Body of pancreas (tissue), 4 donors: ENCODE measurements around the gene SGSH.

ENCODE experiments used
- POLR2A ChIP-seq, 3 donors: fragments of 450-650 bp; IDR thresholded peaks; one replicate each; pipeline ENCODE4 v1.6.1; 2016; ENCODE audit warnings: antibody characterized with exemption in 3 of 3, mild to moderate bottlenecking in 2 of 3
- TF ChIP-seq, protein P1 (sequence below), 7 experiments: fragments of 450-650 bp in 4 of 7; fragments of 200-600 bp in 3 of 7; sonication (generic) in 3 of 7; IDR thresholded peaks; one replicate each; pipeline ENCODE4 v1.5.1; 2016 to 2019; ENCODE audit warnings: antibody characterized with exemption in 7 of 7

DNA sequence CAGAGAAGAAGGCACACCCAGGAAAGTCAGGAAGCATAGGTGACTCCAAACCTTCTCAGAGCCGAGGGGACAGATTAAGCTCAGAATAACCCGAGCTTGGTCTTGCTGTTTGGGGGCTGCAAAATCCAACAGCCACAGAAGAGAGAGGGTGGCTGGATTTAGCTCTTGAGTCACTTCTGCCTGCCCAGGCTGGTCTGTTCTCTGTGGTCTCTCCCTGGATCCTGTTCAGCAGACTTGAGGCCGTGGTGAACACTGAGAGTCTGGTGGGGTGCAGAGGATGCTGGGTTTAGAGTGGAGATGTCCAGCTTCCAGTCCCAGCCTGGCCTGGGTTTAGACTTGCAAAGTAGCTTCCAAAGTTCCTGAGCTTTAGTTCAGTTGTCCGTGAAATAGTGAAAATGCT is 8.9 kb upstream of the SGSH start:
- TF ChIP-seq, protein P1, sequence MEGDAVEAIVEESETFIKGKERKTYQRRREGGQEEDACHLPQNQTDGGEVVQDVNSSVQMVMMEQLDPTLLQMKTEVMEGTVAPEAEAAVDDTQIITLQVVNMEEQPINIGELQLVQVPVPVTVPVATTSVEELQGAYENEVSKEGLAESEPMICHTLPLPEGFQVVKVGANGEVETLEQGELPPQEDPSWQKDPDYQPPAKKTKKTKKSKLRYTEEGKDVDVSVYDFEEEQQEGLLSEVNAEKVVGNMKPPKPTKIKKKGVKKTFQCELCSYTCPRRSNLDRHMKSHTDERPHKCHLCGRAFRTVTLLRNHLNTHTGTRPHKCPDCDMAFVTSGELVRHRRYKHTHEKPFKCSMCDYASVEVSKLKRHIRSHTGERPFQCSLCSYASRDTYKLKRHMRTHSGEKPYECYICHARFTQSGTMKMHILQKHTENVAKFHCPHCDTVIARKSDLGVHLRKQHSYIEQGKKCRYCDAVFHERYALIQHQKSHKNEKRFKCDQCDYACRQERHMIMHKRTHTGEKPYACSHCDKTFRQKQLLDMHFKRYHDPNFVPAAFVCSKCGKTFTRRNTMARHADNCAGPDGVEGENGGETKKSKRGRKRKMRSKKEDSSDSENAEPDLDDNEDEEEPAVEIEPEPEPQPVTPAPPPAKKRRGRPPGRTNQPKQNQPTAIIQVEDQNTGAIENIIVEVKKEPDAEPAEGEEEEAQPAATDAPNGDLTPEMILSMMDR (IDR thresholded peaks at IDR 0.05), result no peak
- no peak for TF ChIP-seq POLR2A (IDR thresholded peaks at IDR 0.05)
